HG03558 (cell line): ENCODE measurements around the gene TRA2A.
"Not testable (repeated sequence)": the region's sequence is repeated elsewhere in the genome, so short reads cannot be mapped to it uniquely, and the experiment has no call there.

Experiments used
- ATAC-seq: cut with Tn5 transposase; IDR thresholded peaks from one replicate; pipeline ENCODE4 v1.9.1; 2021; ENCODE audit warnings: moderate number of reproducible peaks; ENCODE audit not compliant: unreplicated experiment; ENCODE audit errors: extremely low read depth

The TRA2A gene

DNA sequence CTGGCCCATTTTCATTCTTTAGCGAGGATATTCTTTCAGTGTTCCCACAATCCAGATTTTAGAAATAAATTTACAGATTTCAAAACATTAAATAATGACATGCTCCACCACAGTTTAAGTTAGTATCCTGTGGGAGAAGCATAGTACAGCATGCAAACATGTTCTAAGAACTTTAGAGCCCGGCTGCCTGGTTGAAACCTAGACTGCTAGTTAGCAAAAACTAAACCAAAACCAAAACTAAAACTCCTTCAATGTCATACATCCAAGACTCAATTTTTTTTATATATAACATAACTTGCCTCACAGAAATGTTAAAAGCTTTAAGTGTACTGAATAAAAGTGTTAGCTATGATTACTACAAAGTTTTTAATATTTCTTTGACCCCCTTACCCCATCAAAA, 17.0 kb downstream of the TRA2A start:
- ATAC-seq = no peak

DNA sequence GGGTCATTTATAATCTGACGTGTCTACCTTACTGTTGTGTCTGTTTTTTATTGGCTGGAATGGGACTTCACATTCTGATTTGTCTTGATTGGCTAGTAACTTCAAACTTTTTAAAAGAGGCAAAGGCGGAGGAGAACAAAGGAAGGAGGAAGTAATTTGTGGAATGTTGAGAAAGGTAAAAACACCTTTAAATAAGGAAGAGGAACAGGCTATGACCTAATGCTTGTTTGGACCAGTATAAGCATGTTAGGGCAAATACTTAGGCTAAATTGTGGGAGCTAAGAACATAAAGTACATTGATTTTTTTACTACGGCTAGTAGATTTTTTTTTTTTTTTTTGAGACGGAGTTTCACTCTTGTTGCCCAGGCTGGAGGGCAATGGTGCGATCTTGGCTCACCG, 18.0 kb downstream of the TRA2A start:
- ATAC-seq = not testable (repeated sequence)

DNA sequence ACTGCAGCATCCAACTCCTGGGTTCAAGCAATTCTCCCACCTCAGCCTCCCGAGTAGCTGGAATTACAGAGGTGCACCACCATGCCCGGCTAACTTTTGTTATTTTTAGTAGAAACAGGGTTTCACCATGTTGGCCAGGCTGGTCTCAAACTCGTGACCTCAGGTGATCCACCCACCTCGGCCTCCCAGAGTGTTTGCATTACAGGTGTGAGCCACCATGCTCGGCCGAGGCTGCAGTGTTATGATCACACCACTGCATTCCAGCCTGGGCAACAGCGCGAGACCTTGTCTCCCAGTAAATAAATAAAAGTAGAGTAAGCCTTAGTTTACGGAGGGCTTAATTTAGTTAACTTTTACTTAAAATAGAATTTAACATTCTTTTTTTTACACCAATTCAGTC, 37.8 kb downstream of the TRA2A start:
- ATAC-seq = no peak

DNA sequence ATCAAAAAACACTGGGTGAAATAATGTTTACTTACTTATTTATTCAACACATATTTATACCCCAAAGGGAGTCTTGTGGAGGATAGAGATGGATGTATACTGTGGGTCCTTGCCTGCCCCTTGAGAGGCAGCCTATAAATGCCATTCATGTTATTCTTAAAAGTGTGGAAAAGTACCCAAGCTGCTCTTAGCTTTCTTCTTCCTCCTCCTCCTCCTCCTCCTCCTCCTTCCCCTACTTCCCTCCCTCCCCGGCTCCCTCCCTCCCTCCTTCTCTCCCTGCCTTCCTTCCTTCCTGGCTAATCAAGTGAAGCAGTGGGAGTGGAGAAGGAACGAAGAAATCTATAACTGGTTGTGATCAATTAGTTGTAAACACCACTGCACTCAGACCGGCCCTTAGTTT, 40.3 kb downstream of the TRA2A start:
- no peak for ATAC-seq

DNA sequence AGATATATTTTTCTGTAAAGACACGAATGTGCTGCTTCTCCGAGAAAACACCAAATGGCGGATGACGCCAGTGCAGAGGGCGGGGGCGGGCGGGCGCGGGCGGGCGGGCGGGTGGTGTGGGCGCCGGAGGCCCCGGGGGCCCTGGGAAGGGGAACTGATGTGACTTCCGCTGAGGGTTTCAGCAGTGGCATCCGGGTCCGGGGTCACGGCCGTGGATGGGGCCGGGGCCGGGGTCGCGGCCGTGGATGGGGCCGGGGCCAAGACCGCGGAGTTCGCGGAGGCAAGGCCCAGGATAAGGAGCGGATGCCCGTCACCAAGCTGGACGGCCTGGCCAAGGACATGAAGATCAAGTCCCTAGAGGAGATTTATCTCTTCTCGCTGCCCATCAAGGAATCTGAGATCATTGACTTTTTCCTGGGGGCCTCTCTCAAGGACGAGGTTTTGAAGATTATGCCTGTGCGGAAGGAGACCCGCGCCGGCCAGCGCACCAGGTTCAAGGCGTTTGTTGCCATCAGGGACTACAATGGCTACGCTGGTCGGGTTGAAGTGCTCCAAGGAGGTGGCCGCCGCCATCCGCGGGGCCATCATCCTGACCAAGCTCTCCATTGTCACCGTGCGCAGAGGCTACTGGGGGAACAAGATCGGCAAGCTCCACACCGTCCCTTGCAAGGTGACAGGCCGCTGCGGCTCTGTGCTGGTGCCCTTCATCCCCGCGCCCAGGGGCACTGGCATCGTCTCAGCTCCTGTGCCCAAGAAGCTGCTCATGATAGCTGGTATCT, 41.2 kb downstream of the TRA2A start:
- ATAC-seq = no peak

DNA sequence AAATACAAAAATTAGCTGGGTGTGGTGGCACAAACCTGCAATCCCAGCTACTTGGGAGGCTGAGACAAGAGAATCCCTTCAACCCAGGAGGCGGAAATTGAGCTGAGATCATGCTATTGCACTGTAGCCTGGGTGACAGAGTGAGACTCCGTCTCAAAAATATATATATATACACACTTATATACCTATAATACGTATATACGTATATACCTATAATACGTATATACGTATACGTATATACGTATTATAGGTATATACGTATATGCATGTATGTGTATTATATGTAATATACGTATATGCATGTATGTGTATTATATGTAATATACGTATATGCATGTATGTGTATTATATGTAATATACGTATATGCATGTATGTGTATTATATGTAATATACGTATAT, 43.1 kb downstream of the TRA2A start:
- not testable (repeated sequence) for ATAC-seq

DNA sequence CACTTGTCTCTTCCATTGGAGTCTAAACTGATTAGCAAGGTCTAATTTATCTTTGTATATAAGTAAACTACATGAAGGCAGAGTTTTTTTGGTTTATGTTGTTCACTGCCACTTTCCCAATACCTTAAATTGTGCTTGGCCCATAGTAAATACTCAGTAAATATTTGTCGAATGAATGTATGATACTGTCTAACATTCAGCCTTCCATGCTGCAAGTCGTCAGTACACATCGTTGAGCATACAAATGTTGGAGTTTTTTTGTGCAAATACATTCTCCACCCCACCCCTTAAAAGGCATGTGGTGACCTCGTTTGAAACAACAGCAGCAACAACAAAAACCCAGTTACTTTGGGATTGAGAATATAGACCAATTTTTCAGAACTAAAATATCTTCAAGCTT, 44.1 kb downstream of the TRA2A start:
- ATAC-seq = no peak

DNA sequence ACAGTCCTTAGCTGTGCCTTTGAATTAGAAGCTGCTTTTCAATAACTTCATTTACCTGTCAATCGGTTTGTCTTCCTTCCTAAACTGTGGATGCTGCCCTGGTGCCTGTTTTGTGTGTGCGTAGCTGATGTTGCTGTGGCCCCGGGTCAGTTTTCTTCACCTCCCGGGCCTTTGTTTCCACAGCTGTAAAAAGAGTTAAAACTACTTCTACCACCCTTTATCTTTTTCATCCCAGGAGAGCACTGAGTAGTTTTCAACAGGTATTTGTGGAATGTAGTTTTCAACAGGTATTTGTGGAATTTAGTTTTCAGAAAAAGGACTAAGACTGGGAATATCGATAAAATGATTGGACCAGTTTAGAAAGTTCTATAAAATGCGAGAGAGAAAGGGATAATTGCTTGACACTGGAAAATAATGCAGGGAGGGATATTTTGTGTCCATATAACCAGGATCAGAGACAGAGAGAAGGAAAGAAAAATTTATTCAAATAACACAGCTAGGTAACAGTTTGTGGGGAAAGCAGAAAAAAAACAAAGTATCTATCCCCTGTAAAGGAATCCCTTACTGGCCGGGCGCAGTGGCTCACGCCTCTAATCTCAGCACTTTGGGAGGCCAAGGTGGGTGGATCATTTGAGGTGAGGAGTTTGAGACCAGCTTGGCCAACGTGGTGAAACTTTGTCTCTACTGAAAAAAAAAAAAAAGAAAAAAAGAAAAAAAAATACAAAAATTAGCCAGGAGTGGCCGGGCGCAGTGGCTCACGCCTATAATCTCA, 45.6 kb downstream of the TRA2A start:
- ATAC-seq = no peak

DNA sequence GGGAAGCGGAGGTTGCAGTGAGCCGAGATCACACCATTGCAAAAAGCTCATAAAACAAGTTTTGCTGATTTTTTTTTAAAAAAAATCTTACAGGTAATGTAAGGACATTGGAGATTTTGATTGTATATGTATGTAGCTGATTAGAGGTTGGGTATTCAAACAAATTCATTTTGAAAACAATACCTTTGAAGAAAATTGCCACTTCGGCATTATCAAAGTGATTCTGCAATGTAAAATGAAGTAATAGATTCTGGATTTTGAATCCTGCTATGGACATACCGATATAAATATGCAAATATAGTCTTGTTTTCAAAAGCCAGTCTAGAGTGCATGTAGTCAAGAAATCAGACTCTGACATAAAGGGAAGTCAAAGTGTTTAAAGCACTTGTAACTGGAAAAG, 49.1 kb downstream of the TRA2A start:
- ATAC-seq = no peak

DNA sequence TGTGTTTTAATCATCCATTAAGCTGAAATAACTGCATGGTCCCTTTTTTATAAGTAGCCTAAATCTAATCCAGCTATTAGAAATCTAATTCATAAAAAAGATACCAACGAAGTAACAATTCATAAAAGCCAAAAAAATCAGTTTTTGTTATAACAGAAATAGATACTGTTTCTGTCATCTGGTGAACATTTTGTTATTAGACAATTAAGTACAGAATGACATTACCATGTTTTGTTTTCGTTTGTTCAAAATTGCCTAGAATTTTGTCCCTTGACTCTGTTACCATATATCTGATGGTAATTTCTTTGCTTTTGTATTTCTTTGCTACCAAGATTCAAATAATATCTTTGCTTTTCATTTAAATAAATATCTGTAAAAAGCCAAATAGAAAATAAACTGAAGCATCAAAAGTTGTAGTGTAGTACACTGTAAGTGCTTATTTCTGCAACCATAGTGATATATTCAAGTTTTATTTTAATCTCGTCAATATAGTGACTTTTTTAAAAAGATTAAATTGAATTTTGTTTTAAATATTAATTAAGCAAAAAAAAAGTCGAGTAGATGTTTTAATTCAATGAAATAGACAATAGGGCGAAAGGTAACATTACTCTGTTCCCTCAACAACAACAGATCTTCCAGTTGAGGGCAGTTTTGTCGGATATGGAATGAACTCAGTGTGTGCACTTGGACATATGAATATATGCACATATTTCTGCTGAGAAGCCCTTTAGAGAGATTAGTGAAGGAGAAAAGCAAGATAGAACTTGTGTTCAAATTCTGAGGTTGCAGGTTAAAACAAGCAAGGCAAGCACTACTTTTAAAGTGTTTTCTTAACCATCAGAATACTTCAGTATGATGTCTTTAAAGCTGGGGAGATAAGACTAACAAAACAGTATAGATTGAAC, 53.6 kb downstream of the TRA2A start:
- no peak for ATAC-seq

DNA sequence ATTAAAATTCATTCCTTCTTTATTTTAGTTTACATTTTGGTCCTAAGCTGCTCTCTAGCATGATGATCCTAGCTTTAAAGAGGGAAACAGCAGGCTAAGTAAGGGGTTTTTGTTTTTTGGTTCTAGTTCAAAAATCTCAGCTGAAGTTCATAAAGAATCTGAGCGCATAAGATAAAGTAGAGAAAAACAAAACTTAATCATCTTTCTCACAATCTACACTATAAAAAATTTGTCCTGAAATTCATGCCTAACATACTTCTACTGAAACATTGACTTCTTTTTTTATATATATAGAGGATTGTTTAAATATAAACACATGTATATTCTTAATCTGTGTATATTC, 54.7 kb downstream of the TRA2A start:
- no peak for ATAC-seq

DNA sequence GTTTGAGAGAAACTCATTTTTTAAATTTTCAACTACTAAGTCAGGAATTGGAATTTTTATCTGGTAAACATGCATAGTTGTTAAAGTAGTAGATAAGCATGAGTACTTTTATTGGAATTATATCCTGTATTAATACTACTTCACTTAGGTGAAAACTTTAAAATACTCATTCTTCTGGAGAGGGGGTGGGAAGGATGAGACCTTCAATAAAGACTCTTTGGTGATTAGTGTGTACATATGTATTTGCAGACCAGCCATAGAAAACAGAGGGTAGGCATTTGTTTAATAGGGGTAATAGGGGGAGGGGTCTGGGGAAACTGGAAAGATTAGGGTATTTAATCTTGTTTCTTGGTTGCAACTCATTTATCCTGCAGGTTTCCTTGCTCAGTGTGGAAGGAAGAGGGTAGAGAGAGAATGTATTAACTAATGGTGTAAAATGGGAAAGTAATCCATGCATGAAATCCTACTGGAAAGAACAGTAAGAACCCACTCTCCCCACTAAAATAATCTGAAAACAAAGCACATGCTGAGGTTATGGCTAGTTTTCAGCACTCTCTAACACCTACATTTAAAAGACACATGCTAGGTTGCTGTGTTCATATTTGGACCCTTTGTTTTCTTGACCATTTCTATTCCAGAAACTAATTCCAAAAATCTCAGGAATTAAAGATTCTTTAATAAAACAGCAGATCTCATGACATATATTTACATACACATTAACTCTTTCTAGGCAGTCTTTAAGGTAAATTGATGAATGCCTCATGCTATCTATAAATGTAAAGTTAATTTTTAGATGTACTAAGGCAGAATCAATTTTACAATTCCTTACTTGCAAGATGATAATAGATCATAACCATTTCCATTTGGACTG, 55.3 kb downstream of the TRA2A start:
- ATAC-seq = no peak

DNA sequence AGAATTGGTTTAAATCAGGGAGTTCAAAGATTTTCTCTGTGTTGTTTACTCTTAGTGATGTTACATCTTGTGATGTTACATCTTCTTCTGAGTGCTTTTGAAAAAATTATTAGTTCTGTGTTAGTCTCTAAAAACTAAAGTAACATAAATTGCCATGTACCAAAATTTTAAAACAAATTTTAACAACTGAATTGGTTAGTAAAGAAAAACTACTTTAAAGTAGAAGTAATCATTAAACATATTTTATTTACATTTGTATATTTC, 56.3 kb downstream of the TRA2A start:
- no peak for ATAC-seq

DNA sequence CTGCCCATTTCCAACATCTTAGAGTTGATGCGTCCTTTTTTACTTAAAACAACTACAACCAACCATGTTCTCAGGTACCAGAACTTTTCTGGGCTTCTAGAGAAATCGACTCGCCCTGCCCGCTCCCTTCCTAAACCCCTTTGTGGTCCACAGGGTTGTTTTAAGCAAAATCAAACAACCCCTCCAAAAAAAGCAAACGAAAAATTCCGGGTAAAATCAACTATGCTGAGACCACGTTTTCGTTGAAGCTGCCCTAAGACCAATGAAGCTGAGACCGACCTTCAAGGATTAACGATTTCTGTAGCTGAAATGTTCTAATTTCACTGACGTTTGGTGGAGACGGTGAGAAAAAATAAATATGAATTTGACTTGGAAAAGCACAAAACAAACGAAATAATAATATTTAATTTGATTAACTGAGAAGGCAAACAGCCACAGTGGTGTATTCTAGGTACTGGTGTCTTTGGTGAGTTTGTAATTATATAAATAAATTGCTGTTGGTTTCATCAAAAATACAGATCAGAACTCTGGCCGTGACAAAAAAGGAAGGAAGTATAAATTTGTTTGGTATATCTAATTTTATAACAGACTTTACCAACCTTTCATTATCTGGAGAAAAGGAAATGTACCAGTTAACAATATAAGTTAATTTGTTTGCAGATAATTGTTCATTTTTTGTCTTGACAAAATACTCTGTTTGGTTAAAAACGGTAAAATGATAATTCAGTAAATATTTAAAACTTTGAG, 56.8 kb downstream of the TRA2A start:
- ATAC-seq = no peak

DNA sequence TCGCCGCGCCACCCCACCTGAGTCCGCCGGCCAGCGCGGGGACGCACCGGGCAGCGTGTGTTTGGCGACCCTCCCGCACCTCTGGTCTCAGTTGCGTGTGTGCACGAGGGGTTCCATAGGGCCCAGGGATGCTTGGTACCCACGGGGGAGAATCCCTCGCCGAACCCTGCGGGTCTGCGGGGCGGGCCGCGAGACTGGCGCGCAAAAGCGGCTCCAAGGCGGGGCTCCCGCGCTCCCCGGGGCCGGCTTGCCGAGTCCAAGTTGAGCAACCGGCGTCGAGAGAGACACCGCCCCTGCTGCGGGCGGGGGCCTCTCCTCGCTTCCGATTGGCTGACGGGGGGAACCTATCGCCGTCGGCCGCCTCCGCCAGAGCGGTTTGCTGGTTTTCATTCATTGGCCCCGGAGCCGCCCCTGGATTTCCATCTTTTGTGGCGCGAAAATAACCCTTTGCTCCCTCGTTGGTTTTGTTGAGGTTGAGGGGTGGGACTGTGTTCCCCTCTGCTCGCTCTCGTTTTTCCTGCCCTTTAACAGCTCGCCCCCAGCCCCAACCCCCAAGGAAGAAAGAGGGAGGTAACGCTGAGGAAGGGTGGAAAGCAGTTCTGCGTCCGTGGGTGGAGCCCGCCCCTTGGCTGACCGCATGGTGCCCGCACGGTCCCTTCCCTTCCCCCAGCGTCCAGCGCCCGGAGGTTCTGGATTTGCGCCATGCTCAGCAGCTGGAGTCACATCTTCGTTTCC, 57.5 kb downstream of the TRA2A start:
- ATAC-seq = peak; percentile 38

DNA sequence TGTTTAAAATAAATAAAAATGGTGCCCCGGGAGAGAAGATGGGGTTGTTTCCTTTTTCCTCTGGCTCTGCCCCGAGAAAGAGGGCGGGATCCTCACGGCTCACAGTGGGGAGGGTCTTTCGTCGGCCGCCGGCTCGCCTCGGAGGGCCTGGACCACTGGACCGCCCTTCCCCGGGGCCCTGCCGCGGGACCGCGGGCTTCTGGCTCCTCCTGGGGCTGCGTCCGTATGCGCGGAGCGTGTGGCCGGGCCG, 58.0 kb downstream of the TRA2A start:
- no peak for ATAC-seq

DNA sequence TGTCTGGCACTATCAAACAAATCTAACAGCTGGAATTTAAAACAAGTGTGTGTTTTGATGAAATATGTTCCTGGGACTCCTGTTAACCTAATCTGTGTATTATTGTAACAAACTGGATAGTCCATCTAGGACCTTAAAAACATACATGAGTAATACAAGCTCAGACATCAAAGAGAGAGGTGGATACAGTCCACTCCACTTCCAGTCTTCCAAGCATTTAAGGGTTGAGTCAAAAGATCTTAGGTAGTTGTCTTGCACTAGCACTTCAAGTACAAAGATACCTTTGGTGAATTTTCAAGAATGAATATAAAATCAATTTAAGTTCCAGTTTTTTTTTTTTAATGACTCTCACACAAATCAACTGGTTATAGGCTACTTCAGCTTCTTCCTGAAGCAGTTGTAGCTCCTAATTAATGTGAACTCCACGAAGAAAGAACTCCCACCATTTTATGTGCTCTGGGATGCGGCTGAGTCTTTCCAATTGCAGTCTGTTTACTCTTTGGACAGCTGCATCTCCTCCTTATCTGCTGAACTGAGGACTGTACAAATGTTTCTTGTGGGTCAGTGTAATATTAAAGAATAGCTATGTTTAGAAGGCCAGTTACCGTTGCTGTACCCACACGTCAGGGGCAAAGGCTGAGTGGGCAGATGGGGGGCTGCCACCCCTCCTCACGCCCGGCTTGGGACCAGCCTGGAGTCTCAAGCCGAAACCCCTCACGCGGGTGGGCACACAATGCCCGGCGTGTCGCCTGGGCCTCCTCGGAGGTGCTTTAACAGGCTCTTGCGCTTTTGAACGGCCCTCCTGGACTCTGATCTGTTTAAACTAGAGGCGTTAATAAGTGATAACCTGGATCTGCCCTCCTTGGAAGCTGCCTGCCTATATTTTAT, 58.6 kb downstream of the TRA2A start:
- no peak for ATAC-seq

DNA sequence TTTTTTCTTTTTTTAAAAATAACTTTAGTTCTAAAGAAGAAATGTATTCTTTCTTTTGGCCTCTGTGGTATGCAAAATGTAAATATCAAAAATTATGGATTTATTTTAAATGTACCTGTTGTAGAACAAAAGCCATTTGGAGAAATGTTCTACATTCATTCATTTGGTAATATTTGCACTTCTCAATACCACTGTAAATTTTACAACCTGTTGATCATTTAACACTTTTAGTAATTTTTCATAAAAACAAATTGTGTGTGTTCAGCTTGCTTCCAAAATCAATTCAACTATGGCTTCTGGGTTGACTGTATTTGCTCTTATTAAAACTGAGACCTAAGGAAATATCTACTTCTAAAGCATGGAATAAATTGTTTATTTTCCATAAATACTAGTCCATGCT, 59.2 kb downstream of the TRA2A start:
- ATAC-seq = no peak
